GM18861 (cell line): Measurements from ENCODE around the gene IQGAP1.

Experiments used
- ATAC-seq: cut with Tn5 transposase; IDR thresholded peaks from one replicate; pipeline ENCODE4 v1.9.1; 2021; ENCODE audit not compliant: unreplicated experiment

The IQGAP1 gene

GRCh38 chr15:90432253-90432652 lies 44.2 kb downstream of the IQGAP1 start:
- ATAC-seq = no peak

- no peak for ATAC-seq
Measured at GRCh38 chr15:90435652-90436337, 47.8 kb downstream of the IQGAP1 start.

GRCh38 chr15:90436952-90437351 lies 48.9 kb downstream of the IQGAP1 start:
- ATAC-seq = no peak

GRCh38 chr15:90437516-90437915 lies 49.5 kb downstream of the IQGAP1 start:
- ATAC-seq = no peak

GRCh38 chr15:90439946-90440345 lies 51.9 kb downstream of the IQGAP1 start:
- no peak for ATAC-seq

GRCh38 chr15:90441027-90441426 lies 53.0 kb downstream of the IQGAP1 start:
- no peak for ATAC-seq

GRCh38 chr15:90442423-90442822 lies 54.4 kb downstream of the IQGAP1 start:
- ATAC-seq = no peak

- no peak for ATAC-seq
Measured at GRCh38 chr15:90449206-90449735, 61.2 kb downstream of the IQGAP1 start.

GRCh38 chr15:90451053-90451850 lies 63.2 kb downstream of the IQGAP1 start:
- ATAC-seq = no peak

GRCh38 chr15:90456236-90456635 lies 68.2 kb downstream of the IQGAP1 start:
- no peak for ATAC-seq

- ATAC-seq = no peak
Measured at GRCh38 chr15:90458061-90458460, 70.0 kb downstream of the IQGAP1 start.

- no peak for ATAC-seq
Measured at GRCh38 chr15:90459368-90459767, 71.3 kb downstream of the IQGAP1 start.

GRCh38 chr15:90460142-90460824 lies 72.2 kb downstream of the IQGAP1 start:
- no peak for ATAC-seq

- ATAC-seq = peak; percentile 39
Measured at GRCh38 chr15:90463381-90463780, 75.3 kb downstream of the IQGAP1 start.

- ATAC-seq = no peak
Measured at GRCh38 chr15:90465140-90465929, 77.3 kb downstream of the IQGAP1 start.

GRCh38 chr15:90465930-90466567 lies 78.0 kb downstream of the IQGAP1 start:
- no peak for ATAC-seq

- ATAC-seq = no peak
Measured at GRCh38 chr15:90469723-90470122, 81.7 kb downstream of the IQGAP1 start.

GRCh38 chr15:90470453-90470852 lies 82.4 kb downstream of the IQGAP1 start:
- no peak for ATAC-seq

- ATAC-seq = no peak
Measured at GRCh38 chr15:90471126-90471525, 83.1 kb downstream of the IQGAP1 start.

GRCh38 chr15:90471769-90472168 lies 83.7 kb downstream of the IQGAP1 start:
- ATAC-seq = no peak
